K562 (cell line): Measurements from ENCODE around the gene PRELID2. TPM values are rescaled to one million over a fixed set of nuclear protein-coding genes. Genes with fewer than 3 reads are reported as not detected.

Source experiments
- FUS ChIP-seq: fragments of 200-400 bp; formaldehyde crosslinking; optimal IDR thresholded peaks from 2 replicates; pipeline ENCODE3; 2017; ENCODE audit warnings: low read depth, low read length
- HDAC2 ChIP-seq: fragments of 450-650 bp; IDR thresholded peaks from 2 replicates; pipeline ENCODE4 v1.6.1; 2016; ENCODE audit warnings: mild to moderate bottlenecking
- NR2C2 ChIP-seq, 2 experiments: fragments of 200-800 bp in 1 of 2; sonication (Bioruptor generic) in 1 of 2; sonication (generic) in 1 of 2; formaldehyde crosslinking in 1 of 2; IDR thresholded peaks; 2 replicates each; pipeline versions ENCODE4 v1.6.1 to v1.8.0; 2016 to 2022; ENCODE audit warnings: mild to moderate bottlenecking in 1 of 2, missing compliant biosample characterization in 1 of 2, missing genetic modification characterization in 1 of 2, missing genetic modification reagents in 1 of 2
- RAD21 ChIP-seq, 2 experiments: fragments of 250-450 bp in 1 of 2; fragments of 450-650 bp in 1 of 2; sonication (Bioruptor Pico) in 1 of 2; formaldehyde crosslinking in 1 of 2; IDR thresholded peaks in 1 of 2; conservative IDR thresholded peaks in 1 of 2; 2 replicates each; pipeline versions ENCODE4 v1.4.0 to v1.8.0; 2020 to 2022; ENCODE audit warnings: mild to moderate bottlenecking in 2 of 2, moderate library complexity in 1 of 2
- SMARCA5 ChIP-seq: fragments of 450-650 bp; IDR thresholded peaks from 2 replicates; pipeline ENCODE4 v1.6.1; 2016
- XRCC5 ChIP-seq: fragments of 200-400 bp; formaldehyde crosslinking; IDR thresholded peaks from 2 replicates; pipeline ENCODE4 v1.6.1; 2017; ENCODE audit warnings: low read depth, mild to moderate bottlenecking, low read length
- ZKSCAN3 ChIP-seq: fragments of 250-450 bp; sonication (Bioruptor Pico); IDR thresholded peaks from 2 replicates; pipeline ENCODE4 v1.4.0; 2020
- ZNF253 ChIP-seq: fragments of 250-450 bp; sonication (Bioruptor Pico); conservative IDR thresholded peaks from 2 replicates; pipeline ENCODE4 v1.6.1; 2021; ENCODE audit warnings: mild to moderate bottlenecking
- polyA plus RNA-seq, 8 experiments: library from polyadenylated mRNA; depleted of rRNA in 4 of 8; stranded (reverse) in 5 of 8; unstranded in 3 of 8; fragments of >200 nt; fragmentation: Nextera tagmentation in 2 of 8; fragmentation: Illumina TruSeq in 1 of 8; extraction: Ambion mirVana in 2 of 8; extraction: Trizol in 1 of 8; gene quantifications; 2 replicates each; pipeline versions ENCODE4 v1.2.1 to v1.2.3, GENCODE V29; 2011 to 2014; ENCODE audit warnings: inconsistent platforms in 1 of 8, missing spikeins in 1 of 8
- total RNA-seq, 7 experiments: library from RNA; depleted of rRNA in 6 of 7; stranded (reverse); fragments of >200 nt in 6 of 7; fragmentation: Illumina TruSeq in 2 of 7; extraction: Trizol in 2 of 7; gene quantifications; 2 replicates each; pipeline versions ENCODE4 v1.2.1 to v1.2.3, GENCODE V29; 2011 to 2021; ENCODE audit warnings: low replicate concordance in 1 of 7
- TF ChIP-seq, protein P1 (sequence below): fragments of 200-600 bp; sonication (generic); IDR thresholded peaks from one replicate; pipeline ENCODE4 v1.6.1; 2012; ENCODE audit warnings: mild to moderate bottlenecking, low read depth, low read length, inconsistent platforms
- TF ChIP-seq, protein P2 (sequence below): fragments of 250-450 bp; sonication (Bioruptor Pico); IDR thresholded peaks from 2 replicates; pipeline ENCODE4 v1.8.0; 2022; ENCODE audit warnings: inconsistent platforms, mild to moderate bottlenecking, moderate library complexity, borderline replicate concordance
- TF ChIP-seq, protein P3 (sequence below): IDR thresholded peaks from 2 replicates; pipeline ENCODE4 v1.6.1; 2016; ENCODE audit warnings: missing genetic modification characterization, missing compliant biosample characterization
- TF ChIP-seq, protein P4 (sequence below): fragments of 450-650 bp; IDR thresholded peaks from 2 replicates; pipeline ENCODE4 v1.6.1; 2016

The PRELID2 gene
- total and polyA plus RNA-seq, 9 of the 15 experiments (the other 6 are each of a cell fraction or from before 2014, with no cell fraction given): 6.4 to 68.2 (median 28.8) TPM

DNA sequence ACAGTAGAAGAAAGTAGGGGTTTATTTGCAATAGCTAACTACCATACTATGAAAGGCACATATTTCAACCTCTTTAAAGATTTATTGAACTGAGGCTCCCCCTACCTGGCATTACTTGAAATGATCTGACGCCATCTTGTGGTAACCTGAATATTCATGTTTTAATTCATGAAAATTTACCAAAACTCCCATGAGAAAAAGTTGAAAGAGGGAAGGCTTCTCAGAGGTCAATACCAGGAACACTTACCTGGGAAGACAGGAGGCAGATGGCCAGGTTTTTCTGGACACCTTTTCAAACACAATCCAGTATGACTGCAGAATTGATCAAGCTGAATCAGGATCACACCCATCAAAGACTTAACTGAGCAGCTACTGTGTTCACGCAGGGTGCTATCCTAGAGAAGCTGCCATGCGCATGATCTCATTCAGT is 9.4 kb downstream of the PRELID2 start (continued):
- TF ChIP-seq RAD21 (CRISPR knock-in tag; conservative IDR thresholded peaks at IDR 0.05 in 1 of 2, IDR thresholded peaks at IDR 0.05 in 1 of 2) (peak; percentile 79 to 80), ZNF253 (CRISPR knock-in tag) (no peak), XRCC5 (no peak), ZKSCAN3 (no peak), FUS (no peak), HDAC2 (peak; percentile 40; the same call in 1 of the 2 replicates), NR2C2 (CRISPR knock-in tag; IDR thresholded peaks at IDR 0.05) (no peak), NR2C2 (tag; IDR thresholded peaks at IDR 0.05) (no peak), SMARCA5 (peak; percentile 57; the same call in 1 of the 2 replicates)
- TF ChIP-seq, protein P1, sequence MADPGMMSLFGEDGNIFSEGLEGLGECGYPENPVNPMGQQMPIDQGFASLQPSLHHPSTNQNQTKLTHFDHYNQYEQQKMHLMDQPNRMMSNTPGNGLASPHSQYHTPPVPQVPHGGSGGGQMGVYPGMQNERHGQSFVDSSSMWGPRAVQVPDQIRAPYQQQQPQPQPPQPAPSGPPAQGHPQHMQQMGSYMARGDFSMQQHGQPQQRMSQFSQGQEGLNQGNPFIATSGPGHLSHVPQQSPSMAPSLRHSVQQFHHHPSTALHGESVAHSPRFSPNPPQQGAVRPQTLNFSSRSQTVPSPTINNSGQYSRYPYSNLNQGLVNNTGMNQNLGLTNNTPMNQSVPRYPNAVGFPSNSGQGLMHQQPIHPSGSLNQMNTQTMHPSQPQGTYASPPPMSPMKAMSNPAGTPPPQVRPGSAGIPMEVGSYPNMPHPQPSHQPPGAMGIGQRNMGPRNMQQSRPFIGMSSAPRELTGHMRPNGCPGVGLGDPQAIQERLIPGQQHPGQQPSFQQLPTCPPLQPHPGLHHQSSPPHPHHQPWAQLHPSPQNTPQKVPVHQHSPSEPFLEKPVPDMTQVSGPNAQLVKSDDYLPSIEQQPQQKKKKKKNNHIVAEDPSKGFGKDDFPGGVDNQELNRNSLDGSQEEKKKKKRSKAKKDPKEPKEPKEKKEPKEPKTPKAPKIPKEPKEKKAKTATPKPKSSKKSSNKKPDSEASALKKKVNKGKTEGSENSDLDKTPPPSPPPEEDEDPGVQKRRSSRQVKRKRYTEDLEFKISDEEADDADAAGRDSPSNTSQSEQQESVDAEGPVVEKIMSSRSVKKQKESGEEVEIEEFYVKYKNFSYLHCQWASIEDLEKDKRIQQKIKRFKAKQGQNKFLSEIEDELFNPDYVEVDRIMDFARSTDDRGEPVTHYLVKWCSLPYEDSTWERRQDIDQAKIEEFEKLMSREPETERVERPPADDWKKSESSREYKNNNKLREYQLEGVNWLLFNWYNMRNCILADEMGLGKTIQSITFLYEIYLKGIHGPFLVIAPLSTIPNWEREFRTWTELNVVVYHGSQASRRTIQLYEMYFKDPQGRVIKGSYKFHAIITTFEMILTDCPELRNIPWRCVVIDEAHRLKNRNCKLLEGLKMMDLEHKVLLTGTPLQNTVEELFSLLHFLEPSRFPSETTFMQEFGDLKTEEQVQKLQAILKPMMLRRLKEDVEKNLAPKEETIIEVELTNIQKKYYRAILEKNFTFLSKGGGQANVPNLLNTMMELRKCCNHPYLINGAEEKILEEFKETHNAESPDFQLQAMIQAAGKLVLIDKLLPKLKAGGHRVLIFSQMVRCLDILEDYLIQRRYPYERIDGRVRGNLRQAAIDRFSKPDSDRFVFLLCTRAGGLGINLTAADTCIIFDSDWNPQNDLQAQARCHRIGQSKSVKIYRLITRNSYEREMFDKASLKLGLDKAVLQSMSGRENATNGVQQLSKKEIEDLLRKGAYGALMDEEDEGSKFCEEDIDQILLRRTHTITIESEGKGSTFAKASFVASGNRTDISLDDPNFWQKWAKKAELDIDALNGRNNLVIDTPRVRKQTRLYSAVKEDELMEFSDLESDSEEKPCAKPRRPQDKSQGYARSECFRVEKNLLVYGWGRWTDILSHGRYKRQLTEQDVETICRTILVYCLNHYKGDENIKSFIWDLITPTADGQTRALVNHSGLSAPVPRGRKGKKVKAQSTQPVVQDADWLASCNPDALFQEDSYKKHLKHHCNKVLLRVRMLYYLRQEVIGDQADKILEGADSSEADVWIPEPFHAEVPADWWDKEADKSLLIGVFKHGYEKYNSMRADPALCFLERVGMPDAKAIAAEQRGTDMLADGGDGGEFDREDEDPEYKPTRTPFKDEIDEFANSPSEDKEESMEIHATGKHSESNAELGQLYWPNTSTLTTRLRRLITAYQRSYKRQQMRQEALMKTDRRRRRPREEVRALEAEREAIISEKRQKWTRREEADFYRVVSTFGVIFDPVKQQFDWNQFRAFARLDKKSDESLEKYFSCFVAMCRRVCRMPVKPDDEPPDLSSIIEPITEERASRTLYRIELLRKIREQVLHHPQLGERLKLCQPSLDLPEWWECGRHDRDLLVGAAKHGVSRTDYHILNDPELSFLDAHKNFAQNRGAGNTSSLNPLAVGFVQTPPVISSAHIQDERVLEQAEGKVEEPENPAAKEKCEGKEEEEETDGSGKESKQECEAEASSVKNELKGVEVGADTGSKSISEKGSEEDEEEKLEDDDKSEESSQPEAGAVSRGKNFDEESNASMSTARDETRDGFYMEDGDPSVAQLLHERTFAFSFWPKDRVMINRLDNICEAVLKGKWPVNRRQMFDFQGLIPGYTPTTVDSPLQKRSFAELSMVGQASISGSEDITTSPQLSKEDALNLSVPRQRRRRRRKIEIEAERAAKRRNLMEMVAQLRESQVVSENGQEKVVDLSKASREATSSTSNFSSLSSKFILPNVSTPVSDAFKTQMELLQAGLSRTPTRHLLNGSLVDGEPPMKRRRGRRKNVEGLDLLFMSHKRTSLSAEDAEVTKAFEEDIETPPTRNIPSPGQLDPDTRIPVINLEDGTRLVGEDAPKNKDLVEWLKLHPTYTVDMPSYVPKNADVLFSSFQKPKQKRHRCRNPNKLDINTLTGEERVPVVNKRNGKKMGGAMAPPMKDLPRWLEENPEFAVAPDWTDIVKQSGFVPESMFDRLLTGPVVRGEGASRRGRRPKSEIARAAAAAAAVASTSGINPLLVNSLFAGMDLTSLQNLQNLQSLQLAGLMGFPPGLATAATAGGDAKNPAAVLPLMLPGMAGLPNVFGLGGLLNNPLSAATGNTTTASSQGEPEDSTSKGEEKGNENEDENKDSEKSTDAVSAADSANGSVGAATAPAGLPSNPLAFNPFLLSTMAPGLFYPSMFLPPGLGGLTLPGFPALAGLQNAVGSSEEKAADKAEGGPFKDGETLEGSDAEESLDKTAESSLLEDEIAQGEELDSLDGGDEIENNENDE: no peak
- TF ChIP-seq, protein P2, sequence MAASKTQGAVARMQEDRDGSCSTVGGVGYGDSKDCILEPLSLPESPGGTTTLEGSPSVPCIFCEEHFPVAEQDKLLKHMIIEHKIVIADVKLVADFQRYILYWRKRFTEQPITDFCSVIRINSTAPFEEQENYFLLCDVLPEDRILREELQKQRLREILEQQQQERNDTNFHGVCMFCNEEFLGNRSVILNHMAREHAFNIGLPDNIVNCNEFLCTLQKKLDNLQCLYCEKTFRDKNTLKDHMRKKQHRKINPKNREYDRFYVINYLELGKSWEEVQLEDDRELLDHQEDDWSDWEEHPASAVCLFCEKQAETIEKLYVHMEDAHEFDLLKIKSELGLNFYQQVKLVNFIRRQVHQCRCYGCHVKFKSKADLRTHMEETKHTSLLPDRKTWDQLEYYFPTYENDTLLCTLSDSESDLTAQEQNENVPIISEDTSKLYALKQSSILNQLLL (CRISPR knock-in tag): no peak
- TF ChIP-seq, protein P3, sequence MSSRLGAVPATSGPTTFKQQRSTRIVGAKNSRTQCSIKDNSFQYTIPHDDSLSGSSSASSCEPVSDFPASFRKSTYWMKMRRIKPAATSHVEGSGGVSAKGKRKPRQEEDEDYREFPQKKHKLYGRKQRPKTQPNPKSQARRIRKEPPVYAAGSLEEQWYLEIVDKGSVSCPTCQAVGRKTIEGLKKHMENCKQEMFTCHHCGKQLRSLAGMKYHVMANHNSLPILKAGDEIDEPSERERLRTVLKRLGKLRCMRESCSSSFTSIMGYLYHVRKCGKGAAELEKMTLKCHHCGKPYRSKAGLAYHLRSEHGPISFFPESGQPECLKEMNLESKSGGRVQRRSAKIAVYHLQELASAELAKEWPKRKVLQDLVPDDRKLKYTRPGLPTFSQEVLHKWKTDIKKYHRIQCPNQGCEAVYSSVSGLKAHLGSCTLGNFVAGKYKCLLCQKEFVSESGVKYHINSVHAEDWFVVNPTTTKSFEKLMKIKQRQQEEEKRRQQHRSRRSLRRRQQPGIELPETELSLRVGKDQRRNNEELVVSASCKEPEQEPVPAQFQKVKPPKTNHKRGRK (tag): no peak
- TF ChIP-seq, protein P4, sequence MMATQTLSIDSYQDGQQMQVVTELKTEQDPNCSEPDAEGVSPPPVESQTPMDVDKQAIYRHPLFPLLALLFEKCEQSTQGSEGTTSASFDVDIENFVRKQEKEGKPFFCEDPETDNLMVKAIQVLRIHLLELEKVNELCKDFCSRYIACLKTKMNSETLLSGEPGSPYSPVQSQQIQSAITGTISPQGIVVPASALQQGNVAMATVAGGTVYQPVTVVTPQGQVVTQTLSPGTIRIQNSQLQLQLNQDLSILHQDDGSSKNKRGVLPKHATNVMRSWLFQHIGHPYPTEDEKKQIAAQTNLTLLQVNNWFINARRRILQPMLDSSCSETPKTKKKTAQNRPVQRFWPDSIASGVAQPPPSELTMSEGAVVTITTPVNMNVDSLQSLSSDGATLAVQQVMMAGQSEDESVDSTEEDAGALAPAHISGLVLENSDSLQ: peak; percentile 23; the same call in 1 of the 2 replicates
